Measurements from ENCODE around the gene VAV3.

The VAV3 gene

DNA sequence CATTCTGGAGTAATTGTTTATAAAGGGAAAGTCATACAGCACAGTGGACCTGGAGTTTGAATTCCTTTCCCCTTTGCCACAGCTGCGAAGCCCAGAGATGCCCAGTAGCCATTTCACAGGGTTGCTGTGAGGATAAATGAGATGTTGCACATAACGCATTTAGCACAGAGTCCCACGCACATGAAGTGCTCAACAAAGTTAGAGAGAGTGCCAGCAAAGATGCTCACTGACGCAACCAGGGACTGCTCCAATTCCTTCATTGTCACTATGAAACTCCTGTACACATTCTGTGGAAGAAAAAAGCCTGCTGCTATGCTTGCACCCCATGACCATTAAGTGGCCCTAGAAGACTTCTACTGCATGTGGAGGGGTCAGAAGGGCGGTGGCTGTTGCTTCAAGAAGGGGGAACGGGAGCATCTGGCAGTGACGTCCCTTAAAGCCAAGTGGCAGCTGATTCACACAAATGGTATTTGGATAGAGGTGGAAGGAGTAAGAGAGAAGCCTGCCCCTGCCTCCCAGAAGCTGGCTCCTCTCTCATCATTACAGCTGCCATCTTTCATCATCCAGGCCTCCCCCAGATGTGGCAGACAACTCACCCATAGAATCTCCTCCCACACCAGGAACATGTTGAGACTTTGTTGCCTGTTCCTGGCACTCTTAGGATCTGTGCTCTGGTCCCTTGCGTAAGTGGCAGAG lies 26.5 kb upstream of the VAV3 start:
- H3K4me3 Mint-ChIP-seq, result no peak overlapping the region
- H3K27me3 Mint-ChIP-seq, result no peaks in the 10 kb centered on the region
- no peaks in the 10 kb centered on the region for H3K36me3 Mint-ChIP-seq
- H3K9me3 Mint-ChIP-seq, result no peaks in the 10 kb centered on the region
- H3K27ac Mint-ChIP-seq, result no peak overlapping the region
- DNase-seq, result no peak
- CTCF ChIA-PET, result no interaction called here
- H3K4me1 Mint-ChIP-seq, result no peaks in the 10 kb centered on the region

GRCh38 chr1:107990606-107991005 lies 25.6 kb upstream of the VAV3 start:
- H3K4me1 Mint-ChIP-seq, result no peaks in the 10 kb centered on the region
- CTCF ChIA-PET, result no interaction called here
- no peak for DNase-seq
- H3K4me3 Mint-ChIP-seq, result no peak overlapping the region
- H3K36me3 Mint-ChIP-seq, result no peaks in the 10 kb centered on the region
- H3K9me3 Mint-ChIP-seq, result no peaks in the 10 kb centered on the region
- H3K27me3 Mint-ChIP-seq, result no peaks in the 10 kb centered on the region
- no peak overlapping the region for H3K27ac Mint-ChIP-seq

- CTCF ChIA-PET, result no interaction called here
- no peaks in the 10 kb centered on the region for H3K4me1 Mint-ChIP-seq
- no peak overlapping the region for H3K27ac Mint-ChIP-seq
- no peaks in the 10 kb centered on the region for H3K27me3 Mint-ChIP-seq
- H3K9me3 Mint-ChIP-seq, result no peaks in the 10 kb centered on the region
- no peak for DNase-seq
- no peaks in the 10 kb centered on the region for H3K36me3 Mint-ChIP-seq
- no peak overlapping the region for H3K4me3 Mint-ChIP-seq
Observed at GRCh38 chr1:107981277-107981676, 16.3 kb upstream of the VAV3 start.

- Mint-ChIP-seq H3K4me3 (no peak overlapping the region), H3K4me1 (no peaks in the 10 kb centered on the region), H3K36me3 (no peaks in the 10 kb centered on the region), H3K9me3 (no peaks in the 10 kb centered on the region), H3K27ac (no peak overlapping the region), H3K27me3 (no peaks in the 10 kb centered on the region)
- CTCF ChIA-PET, result no interaction called here
- no peak for DNase-seq
Observed at GRCh38 chr1:107979926-107980325, 14.9 kb upstream of the VAV3 start.

DNA sequence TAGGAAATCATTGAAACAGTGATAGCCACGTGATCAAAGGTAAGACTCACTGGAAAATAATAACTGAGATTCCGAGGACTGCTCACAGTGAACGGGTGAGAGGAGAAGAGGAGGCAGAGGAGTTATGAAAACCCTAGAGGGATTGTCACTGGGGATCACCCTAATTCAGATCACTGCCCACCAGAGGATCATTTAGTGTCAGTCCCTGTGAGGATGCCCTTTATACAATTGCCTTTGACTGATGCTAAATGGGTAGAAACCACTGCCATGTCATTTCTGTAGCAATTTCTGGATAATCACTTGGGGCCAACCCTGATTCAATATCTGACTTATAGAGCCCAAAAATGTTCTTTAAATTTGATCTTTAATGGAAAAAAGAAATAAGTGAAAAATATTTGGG lies 14.1 kb upstream of the VAV3 start:
- Mint-ChIP-seq H3K4me3 (no peak overlapping the region), H3K27ac (no peak overlapping the region), H3K9me3 (no peaks in the 10 kb centered on the region), H3K27me3 (no peaks in the 10 kb centered on the region), H3K4me1 (no peaks in the 10 kb centered on the region), H3K36me3 (no peaks in the 10 kb centered on the region)
- DNase-seq, result no peak
- CTCF ChIA-PET, result no interaction called here

- H3K36me3 Mint-ChIP-seq, result no peaks in the 10 kb centered on the region
- H3K27me3 Mint-ChIP-seq, result no peaks in the 10 kb centered on the region
- H3K4me1 Mint-ChIP-seq, result no peaks in the 10 kb centered on the region
- H3K9me3 Mint-ChIP-seq, result no peaks in the 10 kb centered on the region
- DNase-seq, result no peak
- no peak overlapping the region for H3K27ac Mint-ChIP-seq
- H3K4me3 Mint-ChIP-seq, result no peak overlapping the region
- CTCF ChIA-PET, result no interaction called here
Observed at GRCh38 chr1:107976836-107977235, 11.9 kb upstream of the VAV3 start.

GRCh38 chr1:107976431-107976830 lies 11.5 kb upstream of the VAV3 start:
- Mint-ChIP-seq H3K4me3 (no peak overlapping the region), H3K27me3 (no peaks in the 10 kb centered on the region), H3K4me1 (no peaks in the 10 kb centered on the region), H3K36me3 (no peaks in the 10 kb centered on the region), H3K27ac (no peak overlapping the region), H3K9me3 (no peaks in the 10 kb centered on the region)
- CTCF ChIA-PET, result interaction anchor here (1.2 kb wide), 1 partner anchor 144 kb away, joined by 3 read pairs; no protein-coding TSS in a partner anchor
- no peak for DNase-seq

- Mint-ChIP-seq H3K4me1 (no peaks in the 10 kb centered on the region), H3K36me3 (no peaks in the 10 kb centered on the region), H3K27me3 (no peaks in the 10 kb centered on the region), H3K9me3 (no peaks in the 10 kb centered on the region), H3K27ac (no peak overlapping the region), H3K4me3 (no peak overlapping the region)
- CTCF ChIA-PET, result interaction anchor here (1.2 kb wide), 1 partner anchor 143 kb away, joined by 3 read pairs; no protein-coding TSS in a partner anchor
- DNase-seq, result no peak
Observed at GRCh38 chr1:107975851-107976250, 10.9 kb upstream of the VAV3 start.

- CTCF ChIA-PET, result no interaction called here
- no peaks in the 10 kb centered on the region for H3K36me3 Mint-ChIP-seq
- DNase-seq, result no peak
- no peaks in the 10 kb centered on the region for H3K9me3 Mint-ChIP-seq
- no peak overlapping the region for H3K4me3 Mint-ChIP-seq
- H3K27me3 Mint-ChIP-seq, result no peaks in the 10 kb centered on the region
- H3K27ac Mint-ChIP-seq, result no peak overlapping the region
- H3K4me1 Mint-ChIP-seq, result no peaks in the 10 kb centered on the region
Observed at GRCh38 chr1:107974090-107974489, 9.1 kb upstream of the VAV3 start.

- Mint-ChIP-seq H3K4me1 (no peaks in the 10 kb centered on the region), H3K27me3 (peaks cover 4% of the 10 kb centered on the region), H3K36me3 (no peaks in the 10 kb centered on the region), H3K4me3 (no peak overlapping the region), H3K27ac (no peak overlapping the region), H3K9me3 (no peaks in the 10 kb centered on the region)
- CTCF ChIA-PET, result interaction anchor here (0.7 to 1.4 kb wide), 4 partner anchors 8 to 567 kb away, joined by 3 to 6 read pairs (median 4); no protein-coding TSS in a partner anchor
- no peak for DNase-seq
Observed at GRCh38 chr1:107972391-107973180, 7.6 kb upstream of the VAV3 start.

DNA sequence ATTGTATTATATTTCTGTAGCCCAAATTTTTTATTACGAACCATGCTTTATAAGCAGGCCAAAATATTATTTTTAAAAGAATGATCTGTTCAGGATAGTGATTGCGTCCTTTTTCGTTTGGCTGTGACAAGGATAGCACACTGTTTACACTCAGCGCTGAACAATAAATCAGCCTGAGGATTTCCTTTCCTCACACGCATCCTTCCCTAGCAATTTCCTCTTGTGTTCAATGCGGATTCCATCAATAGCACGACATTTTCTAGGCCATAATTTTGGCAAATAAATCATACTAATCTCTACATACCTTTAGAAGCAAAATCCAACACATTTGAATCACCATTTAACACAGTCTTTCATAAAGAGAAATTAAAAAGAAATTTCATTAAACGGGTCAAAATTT lies 1.6 kb upstream of the VAV3 start:
- Mint-ChIP-seq H3K27me3 (peaks cover 9% of the 10 kb centered on the region), H3K9me3 (no peaks in the 10 kb centered on the region), H3K4me3 (peak overlapping the region; percentile 24), H3K4me1 (peaks cover 34% of the 10 kb centered on the region), H3K36me3 (no peaks in the 10 kb centered on the region), H3K27ac (no peak overlapping the region)
- DNase-seq, result no peak
- CTCF ChIA-PET, result interaction anchor here (1.1 to 4.4 kb wide), 3 partner anchors 33 to 184 kb away, joined by 3 to 26 read pairs (median 25); no protein-coding TSS in a partner anchor

GRCh38 chr1:107964336-107965109 lies 457 bp downstream of the VAV3 start:
- H3K27me3 Mint-ChIP-seq, result peaks cover 11% of the 10 kb centered on the region
- CTCF ChIA-PET, result interaction anchor here (1.0 to 4.4 kb wide), 10 partner anchors 8 to 182 kb away, joined by 3 to 26 read pairs (median 4); no protein-coding TSS in a partner anchor
- peak overlapping the region; percentile 93 for H3K27ac Mint-ChIP-seq

DNA sequence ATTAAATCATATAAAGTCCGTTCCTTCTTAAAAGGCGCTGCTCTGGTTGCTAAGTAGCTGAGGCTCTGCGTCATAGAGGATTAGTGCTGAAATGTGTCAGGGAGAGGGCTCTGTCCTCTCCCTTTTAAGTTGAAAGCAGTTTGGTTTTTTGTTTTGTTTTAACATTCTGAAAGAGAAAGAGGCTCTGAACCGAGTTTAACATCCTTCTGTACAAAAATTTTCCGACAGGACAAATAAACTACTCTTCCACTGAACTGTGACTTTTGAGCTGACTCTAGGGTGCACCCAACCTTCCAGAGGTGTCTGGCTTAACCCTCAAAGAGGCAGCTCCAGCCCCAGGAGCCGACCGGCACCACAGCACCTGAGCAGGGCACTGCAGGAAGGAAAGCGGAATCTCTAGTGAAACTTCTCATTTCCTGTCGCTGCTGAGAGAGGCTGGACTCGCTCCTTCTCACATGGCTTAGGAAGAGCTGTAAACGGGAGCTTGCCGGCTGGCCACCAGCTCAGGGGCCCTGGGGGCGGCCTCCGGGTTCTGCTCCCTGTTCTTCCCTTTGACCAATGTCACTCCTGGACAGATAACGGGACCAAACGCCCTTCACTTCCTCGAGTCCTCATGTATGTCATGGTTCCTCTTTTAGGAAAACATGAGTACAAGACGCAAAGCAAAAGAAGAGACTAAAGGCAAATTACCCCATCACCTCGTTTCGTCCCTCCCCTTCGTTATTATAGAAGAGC lies 1.2 kb downstream of the VAV3 start:
- peaks cover 14% of the 10 kb centered on the region for H3K27me3 Mint-ChIP-seq
- peak overlapping the region; percentile 82 for H3K4me3 Mint-ChIP-seq
- no peaks in the 10 kb centered on the region for H3K36me3 Mint-ChIP-seq
- peak overlapping the region; percentile 93 for H3K27ac Mint-ChIP-seq
- H3K9me3 Mint-ChIP-seq, result no peaks in the 10 kb centered on the region
- CTCF ChIA-PET, result interaction anchor here (1.0 to 4.4 kb wide), 11 partner anchors 9 to 181 kb away, joined by 3 to 26 read pairs (median 5); no protein-coding TSS in a partner anchor
- peak; percentile 62 for DNase-seq
- peaks cover 34% of the 10 kb centered on the region for H3K4me1 Mint-ChIP-seq

More at GRCh38 chr1:107964336-107965109, 457 bp downstream of the VAV3 start:
- H3K9me3 Mint-ChIP-seq, result no peaks in the 10 kb centered on the region
- H3K4me3 Mint-ChIP-seq, result peak overlapping the region; percentile 82
- peak; percentile 40 for DNase-seq
- H3K4me1 Mint-ChIP-seq, result peaks cover 34% of the 10 kb centered on the region
- H3K36me3 Mint-ChIP-seq, result no peaks in the 10 kb centered on the region
